Inflammatory macrophage treated with lipopolysaccharide for 1 hour (primary cell): ENCODE measurements around the gene TXNIP.

Source experiments
- DNase-seq, 2 donors: peaks; one replicate each; pipeline ENCODE4 v3.0.0-alpha.2; 2020 to 2022

The TXNIP gene

DNA sequence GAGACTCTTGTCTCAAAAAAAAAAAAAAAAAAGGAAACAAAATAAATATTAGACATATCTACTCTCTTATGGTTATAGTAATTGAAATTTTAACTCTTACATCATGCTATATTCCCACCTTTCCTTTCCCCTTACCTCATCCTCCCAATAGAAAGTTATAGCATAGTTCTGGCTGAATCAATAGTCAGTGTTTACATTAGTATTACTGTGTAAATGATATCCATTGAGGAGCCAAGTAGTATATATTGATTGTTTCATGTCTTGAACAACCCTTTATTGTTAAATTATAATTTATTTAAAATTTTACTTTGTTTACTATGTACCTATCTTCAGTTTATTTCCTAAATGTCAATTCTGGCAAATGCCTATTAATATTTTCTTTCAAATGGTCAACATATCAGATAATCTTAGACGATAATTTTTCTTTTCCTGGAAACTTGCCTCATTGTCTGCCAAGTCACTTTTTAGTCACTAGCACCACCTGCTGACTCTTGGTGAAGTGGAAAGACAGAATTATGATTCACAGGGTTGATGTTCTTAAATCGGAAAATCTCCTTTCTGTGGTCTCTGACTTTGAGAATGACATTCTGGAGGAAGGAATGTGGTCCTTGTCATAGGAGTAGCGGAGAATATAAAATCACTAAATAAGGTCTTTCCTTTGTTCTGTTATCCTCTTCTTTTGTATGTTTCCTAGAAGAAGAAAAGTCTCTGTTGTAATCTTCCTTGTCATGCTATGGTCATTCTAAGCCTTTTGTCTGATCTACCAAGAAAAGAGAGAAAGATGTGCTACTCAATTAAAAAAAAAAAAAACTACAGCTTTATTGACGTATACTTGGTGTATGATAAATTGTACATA is 16.6 kb upstream of the TXNIP start:
- peak; percentile 69 to 89 for DNase-seq

DNA sequence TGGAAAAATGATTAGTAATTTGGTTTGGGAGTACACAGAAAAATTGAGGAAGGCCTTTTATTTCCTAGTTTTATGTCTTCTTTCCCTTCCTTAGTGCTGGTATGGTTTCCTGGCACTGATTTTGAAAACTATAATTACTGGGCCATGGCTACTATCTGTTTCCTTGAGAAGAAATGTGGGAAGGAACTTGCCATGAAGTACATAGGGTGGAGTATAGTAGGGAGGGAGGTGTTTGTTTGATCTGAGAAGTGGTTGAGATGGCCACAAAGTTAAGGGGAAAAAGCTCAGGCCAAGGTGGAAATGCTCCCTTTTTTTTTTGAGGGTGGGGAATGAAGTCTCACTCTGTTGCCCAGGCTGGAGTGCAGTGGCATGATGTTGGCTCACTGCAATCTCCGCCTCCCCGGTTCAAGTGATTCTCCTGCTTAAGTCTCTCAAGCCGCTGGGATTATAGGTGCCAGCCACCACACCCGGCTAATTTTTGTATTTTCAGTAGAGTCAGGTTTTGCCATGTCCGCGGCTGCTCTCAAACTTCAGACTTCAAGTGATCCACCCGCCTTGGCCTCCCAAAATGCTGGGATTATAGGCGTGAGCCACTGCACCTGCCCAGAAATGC is 13.9 kb upstream of the TXNIP start:
- DNase-seq: no peak

DNA sequence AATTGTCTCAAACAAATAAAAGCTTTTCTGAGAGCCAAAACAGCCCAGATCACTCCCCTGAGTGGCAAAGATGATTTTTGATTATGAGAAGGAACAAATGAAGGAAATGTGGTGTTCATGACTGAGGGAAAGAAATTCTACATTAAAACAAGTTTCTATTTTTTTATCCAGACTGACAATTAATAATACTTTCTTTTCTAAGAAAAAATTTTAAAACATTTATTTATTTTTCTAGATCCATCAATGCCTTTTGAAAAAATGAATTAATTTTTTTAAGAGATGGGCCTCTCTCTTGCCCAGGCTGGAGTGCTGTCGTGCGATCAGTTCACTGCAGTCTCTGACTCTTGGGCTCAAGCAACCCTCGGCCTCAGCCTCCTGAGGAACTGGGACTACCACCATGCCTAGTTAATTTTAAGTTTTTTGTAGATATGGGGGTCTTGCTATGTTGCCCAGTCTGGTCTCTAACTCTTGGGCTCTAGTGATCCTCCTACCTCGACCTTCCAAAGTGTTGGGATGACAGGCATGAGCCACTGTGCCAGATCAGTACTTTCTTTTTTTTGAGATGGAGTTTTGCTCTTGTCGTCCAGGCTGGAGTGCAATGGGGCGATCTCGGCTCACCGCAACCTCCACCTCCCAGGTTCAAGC is 11.2 kb upstream of the TXNIP start:
- no peak for DNase-seq

- DNase-seq: no peak
Measured at GRCh38 chr1:146001709-146002108, 5.3 kb upstream of the TXNIP start.

DNA sequence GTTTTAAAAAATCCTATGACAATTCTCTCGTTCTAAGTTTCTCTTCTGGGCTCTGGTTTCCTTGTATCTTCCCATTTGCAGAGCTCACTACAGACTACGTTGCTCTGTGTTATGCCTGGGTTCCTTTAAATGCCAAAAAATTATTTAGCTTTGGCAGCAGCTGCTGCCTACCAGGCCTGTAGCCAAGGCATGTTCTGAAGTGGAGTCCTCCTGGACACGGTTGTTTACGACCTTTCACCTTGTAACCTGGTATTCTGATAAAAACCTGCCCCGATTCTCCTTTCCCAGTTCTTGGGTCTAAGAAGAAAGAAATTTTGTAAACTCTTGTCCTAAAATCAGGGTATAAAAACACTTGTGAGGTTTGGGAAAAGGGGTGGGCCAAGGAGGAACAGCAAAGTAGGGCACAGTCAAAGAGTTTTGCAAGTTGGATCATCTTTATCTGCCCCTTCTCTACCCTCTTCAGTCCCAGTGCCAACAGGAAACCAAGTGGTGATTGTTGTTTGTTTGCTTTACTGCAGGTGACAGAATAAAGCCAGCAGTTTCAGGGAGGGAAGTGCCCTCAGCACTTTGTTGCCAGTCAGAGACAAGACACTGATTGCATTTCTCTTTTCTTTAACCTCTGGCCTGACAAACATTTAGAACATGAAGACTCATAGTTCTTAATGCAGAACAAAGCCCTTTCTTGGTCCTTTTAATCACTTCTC is 3.1 kb upstream of the TXNIP start:
- DNase-seq: no peak

GRCh38 chr1:145997718-145998023 is 1.3 kb upstream of the TXNIP start:
- no peak for DNase-seq

GRCh38 chr1:145997016-145997717 is 788 bp upstream of the TXNIP start:
- DNase-seq: no peak

GRCh38 chr1:145995964-145996432 is 381 bp downstream of the TXNIP start:
- DNase-seq: no peak

DNA sequence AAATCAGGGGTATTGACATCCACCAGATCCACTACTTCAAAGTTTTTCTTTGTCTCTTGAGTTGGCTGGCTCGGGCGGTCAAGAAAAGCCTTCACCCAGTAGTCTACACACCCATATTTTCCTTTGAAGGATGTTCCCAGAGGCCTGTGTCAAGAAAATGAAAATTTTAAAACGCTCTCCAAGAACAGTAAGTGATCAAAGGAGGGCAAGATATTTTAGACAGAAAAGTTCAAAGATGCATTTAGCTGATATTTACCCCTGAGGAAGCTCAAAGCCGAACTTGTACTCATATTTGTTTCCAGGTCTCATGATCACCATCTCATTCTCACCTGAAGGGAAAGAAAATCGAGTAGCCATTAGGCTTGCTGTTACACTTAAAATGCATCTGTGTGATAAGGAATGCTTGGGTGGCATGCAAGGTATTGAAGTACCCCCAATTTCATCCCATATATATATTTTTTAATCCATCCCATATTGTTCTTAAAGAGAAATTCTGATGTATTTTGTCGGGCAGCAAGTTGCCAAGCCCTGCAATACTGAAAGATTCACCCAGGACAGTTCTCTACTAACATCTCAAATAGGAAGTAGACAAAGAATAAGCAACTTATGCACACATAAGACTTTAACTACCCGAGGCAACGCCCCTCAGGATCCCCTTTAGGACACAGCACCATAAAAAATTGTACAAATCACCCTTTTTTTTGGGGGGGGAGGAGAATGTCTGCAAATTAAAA is 1.1 kb downstream of the TXNIP start:
- DNase-seq: no peak

DNA sequence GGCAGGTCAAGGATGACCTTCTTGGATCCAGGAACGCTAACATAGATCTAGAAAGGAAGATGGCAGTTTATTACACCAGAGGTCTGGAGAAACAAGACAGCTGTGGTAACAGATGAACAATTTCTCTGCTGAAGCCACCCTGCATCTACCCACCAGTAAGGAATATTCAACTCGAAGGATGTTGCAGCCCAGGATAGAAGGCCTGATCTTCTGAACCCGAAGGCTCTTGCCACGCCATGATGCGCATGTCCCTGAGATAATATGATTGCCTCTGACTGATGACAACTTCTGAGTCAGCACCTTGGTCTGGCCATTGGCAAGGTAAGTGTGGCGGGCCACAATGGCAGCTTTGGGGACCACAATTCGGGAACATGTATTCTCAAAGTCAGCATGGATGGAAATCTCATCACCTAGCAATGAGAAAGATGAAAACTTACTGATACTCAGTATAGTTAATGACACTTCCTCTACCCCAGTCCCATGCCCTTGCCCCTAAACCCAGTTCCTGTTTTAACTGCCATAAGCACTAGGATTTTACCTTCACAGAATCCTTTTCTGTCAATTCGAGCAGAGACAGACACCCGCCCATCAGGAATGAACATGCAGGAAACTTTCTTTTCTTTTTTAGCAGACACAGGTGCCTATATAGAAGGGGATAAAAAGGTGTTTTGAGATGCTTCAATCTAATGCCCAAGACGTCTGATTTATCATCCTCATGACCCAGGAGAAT is 1.8 kb downstream of the TXNIP start:
- peak in 1 of 2 donors; percentile 43 for DNase-seq

DNA sequence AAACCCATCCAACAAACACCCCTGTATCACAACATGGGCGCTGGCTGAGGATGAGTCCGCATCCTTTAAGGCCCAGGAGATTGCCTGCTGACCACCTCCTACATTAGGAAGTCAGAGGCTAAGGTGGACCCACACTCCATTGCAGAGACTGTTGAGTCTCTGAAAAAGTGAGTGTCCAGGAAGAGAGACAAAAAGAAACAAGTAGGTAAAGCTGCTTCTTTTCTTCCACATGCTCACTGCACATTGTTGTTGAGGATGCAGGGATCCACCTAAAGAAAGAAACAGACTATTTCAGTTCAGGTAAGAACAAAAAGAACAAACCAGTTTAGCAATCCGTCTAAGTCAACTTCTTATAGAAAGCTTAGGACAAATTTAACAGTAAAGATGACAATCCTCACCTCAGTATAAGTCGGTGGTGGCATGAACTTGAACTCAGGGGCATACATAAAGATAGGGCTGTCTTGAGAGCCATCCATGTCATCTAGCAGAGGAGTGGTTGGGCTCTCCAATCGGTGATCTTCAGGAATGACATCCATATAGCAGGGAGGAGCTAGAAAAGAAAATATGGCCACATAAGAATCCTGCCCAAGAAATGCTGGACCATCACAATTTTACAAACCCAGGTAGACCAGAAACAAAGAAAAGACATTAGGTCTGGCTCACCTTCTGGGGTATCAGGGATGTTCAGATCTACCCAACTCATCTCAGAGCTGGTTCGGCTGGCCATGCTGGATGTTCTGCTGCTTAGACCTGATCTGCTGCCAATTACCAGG is 2.6 kb downstream of the TXNIP start:
- DNase-seq: no peak

DNA sequence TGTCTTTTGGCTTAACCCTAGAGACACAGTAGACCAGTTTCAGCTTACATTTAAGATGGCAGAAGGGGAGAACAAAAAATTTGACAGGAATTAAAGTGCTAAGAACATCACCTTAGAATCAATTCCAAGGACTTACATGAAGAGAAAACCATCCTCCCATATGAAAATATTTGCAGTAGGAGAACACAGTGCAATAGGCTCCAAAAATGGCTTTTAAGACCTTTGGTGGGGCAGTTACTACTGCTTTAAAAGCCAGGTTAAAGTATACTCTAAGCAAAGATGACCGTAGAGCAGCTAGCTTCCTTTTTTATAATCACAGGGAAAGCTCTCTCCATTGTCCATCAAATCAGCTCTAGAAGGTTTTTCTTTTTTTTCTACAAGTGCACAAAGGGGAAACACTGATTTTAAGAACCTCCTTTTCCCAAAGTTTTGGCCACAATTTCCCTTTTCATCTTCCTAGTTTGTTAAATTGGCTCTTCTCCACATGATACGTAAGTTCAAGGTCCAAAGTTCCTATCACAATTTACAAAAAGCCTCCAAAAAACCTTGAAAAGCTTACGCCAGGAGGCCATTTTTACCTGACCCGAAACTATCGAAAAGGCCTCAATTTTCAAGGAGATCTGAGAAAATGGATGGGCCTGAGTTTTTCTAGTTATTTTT is 3.3 kb downstream of the TXNIP start:
- DNase-seq: no peak

GRCh38 chr1:145992502-145992936 is 3.9 kb downstream of the TXNIP start:
- no peak for DNase-seq

DNA sequence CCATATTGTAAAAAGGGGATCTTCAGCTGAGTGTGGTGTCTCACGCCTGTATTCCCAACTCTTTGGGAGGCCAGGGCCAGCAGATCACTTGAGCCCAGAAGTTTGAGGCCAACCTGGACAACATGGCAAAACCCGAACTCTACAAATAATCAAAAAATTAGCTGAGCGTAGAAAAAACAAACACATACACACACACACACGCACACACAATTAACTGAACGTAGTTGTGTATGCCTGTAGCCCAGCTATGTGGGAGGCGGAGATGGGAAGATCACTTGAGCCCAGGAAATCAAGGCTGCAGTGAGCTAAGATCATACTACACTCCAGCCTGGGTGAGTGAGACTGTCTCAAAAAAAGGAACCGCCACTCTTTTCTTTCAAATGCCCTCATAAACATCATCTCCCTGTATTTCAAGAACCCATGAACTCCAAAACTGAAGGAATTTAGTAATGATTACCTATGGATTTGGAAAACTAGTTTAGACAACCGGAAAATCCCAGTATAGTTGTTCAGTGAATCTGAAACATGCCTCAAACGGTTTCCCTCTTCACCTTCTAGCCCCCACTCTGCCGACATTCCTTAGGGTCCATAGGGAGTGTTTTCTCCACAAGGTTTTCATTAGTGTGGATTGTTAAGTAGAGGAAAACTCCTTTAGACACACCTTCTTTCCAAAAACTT is 4.5 kb downstream of the TXNIP start:
- DNase-seq: peak in 1 of 2 donors; percentile 37

- DNase-seq: no peak
Measured at GRCh38 chr1:145990249-145990855, 6.0 kb downstream of the TXNIP start.

- DNase-seq: no peak
Measured at GRCh38 chr1:145988773-145989172, 7.6 kb downstream of the TXNIP start.

DNA sequence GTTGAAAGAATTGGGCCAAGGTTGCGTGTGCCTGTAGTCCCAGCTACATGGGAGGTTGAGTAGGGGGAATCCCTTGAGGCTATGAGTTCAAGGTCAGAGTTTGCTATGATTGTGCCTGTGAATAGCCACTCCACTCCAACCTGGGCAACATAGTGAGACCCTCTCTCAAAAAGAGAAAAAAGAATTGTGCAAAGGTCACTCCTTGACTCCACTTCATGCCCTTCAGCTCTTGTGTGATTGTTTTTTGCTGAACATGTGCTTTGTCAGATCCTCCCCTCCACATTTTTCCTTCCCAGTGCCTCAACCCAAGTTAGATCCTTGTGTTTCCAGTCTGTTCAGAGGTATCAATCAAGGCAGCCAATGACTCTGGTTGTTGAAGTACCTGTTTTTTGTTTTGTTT is 8.5 kb downstream of the TXNIP start:
- DNase-seq: no peak

GRCh38 chr1:145986551-145986950 is 9.8 kb downstream of the TXNIP start:
- no peak for DNase-seq
